HepG2 (cell line): ENCODE measurements around the gene EIF5A. TPM values are rescaled to one million over a fixed set of nuclear protein-coding genes. Genes with fewer than 3 reads are reported as not detected.

Source experiments
- CREB1 ChIP-seq, 2 experiments: fragments of 450-650 bp in 1 of 2; IDR thresholded peaks; 2 replicates each; pipeline ENCODE4 v1.6.1; 2016 to 2017; ENCODE audit warnings: control low read depth in 1 of 2, mild to moderate bottlenecking in 1 of 2, missing compliant biosample characterization in 1 of 2, missing genetic modification characterization in 1 of 2
- ELF3 ChIP-seq: IDR thresholded peaks from 2 replicates; pipeline ENCODE4 v1.6.1; 2016; ENCODE audit warnings: missing genetic modification reagents, missing compliant biosample characterization
- KDM2A ChIP-seq: sonication (generic); formaldehyde crosslinking; IDR thresholded peaks from 2 replicates; pipeline ENCODE4 v1.4.0; 2020; ENCODE audit warnings: low read depth, missing genetic modification reagents, borderline replicate concordance
- MIER3 ChIP-seq: IDR thresholded peaks from 2 replicates; pipeline ENCODE4 v1.6.1; 2016; ENCODE audit warnings: missing compliant biosample characterization, borderline replicate concordance
- MTA1 ChIP-seq: sonication (generic); formaldehyde crosslinking; IDR thresholded peaks from 2 replicates; pipeline ENCODE4 v1.4.0; 2020; ENCODE audit warnings: missing genetic modification reagents, mild to moderate bottlenecking, borderline replicate concordance
- PITX1 ChIP-seq: sonication (generic); formaldehyde crosslinking; IDR thresholded peaks from 2 replicates; pipeline ENCODE4 v1.5.1; 2020; ENCODE audit warnings: mild to moderate bottlenecking, missing genetic modification reagents
- POLR2A ChIP-seq, 2 experiments: IDR thresholded peaks; 2 replicates each; pipeline ENCODE4 v1.6.1; 2011; ENCODE audit warnings: low read depth in 2 of 2, low read length in 2 of 2, mild to moderate bottlenecking in 1 of 2, moderate library complexity in 1 of 2; ENCODE audit not compliant: insufficient read depth in 1 of 2
- RBM22 ChIP-seq: fragments of 200-400 bp; formaldehyde crosslinking; optimal IDR thresholded peaks from 2 replicates; pipeline ENCODE3; 2017; ENCODE audit warnings: mild to moderate bottlenecking, low read length, moderate library complexity
- TMF1 ChIP-seq: sonication (generic); formaldehyde crosslinking; IDR thresholded peaks from 2 replicates; pipeline ENCODE4 v1.8.1; 2022; ENCODE audit warnings: low read depth, missing genetic modification reagents
- TP53 ChIP-seq: sonication (generic); formaldehyde crosslinking; conservative IDR thresholded peaks from 2 replicates; pipeline ENCODE4 v1.4.0; 2020; ENCODE audit warnings: missing genetic modification reagents
- ZBTB7A ChIP-seq: sonication (generic); formaldehyde crosslinking; IDR thresholded peaks from 2 replicates; pipeline ENCODE4 v1.8.0; 2022; ENCODE audit warnings: mild to moderate bottlenecking, missing genetic modification reagents
- ZFP90 ChIP-seq: sonication (generic); formaldehyde crosslinking; IDR thresholded peaks from 2 replicates; pipeline ENCODE4 v1.8.0; 2022; ENCODE audit warnings: missing genetic modification reagents, mild to moderate bottlenecking, inconsistent platforms, borderline replicate concordance
- ZKSCAN1 ChIP-seq: fragments of 150-350 bp; IDR thresholded peaks from 2 replicates; pipeline ENCODE4 v1.6.1; 2014; ENCODE audit warnings: low read length
- ZNF143 ChIP-seq: sonication (generic); formaldehyde crosslinking; IDR thresholded peaks from 2 replicates; pipeline ENCODE4 v1.4.0; 2020; ENCODE audit warnings: missing genetic modification reagents
- ZNF331 ChIP-seq: sonication (generic); formaldehyde crosslinking; IDR thresholded peaks from 2 replicates; pipeline ENCODE4 v1.4.0; 2020; ENCODE audit warnings: missing genetic modification reagents
- ZNF605 ChIP-seq: sonication (generic); formaldehyde crosslinking; IDR thresholded peaks from 2 replicates; pipeline ENCODE4 v1.8.0; 2022; ENCODE audit warnings: mild to moderate bottlenecking, missing genetic modification reagents
- ZSCAN31 ChIP-seq: sonication (generic); formaldehyde crosslinking; IDR thresholded peaks from 2 replicates; pipeline ENCODE4 v1.5.0; 2020; ENCODE audit warnings: low read depth, mild to moderate bottlenecking, missing genetic modification reagents
- polyA plus RNA-seq, 8 experiments: library from polyadenylated mRNA; depleted of rRNA in 3 of 8; stranded (reverse) in 7 of 8; unstranded in 1 of 8; fragments of >200 nt; fragmentation: Illumina TruSeq in 4 of 8; extraction: Trizol in 4 of 8; gene quantifications; 2 replicates each; pipeline versions ENCODE4 v1.2.1 to v1.2.3, GENCODE V29; 2011 to 2016; ENCODE audit warnings: low read depth in 4 of 8, missing spikeins in 1 of 8, mixed read lengths in 1 of 8; ENCODE audit not compliant: insufficient read depth in 1 of 8
- total RNA-seq, 5 experiments: library from RNA; depleted of rRNA; stranded (reverse); fragments of >200 nt; fragmentation: Illumina TruSeq; extraction: Trizol; gene quantifications; 2 replicates each; pipeline ENCODE4 v1.2.3, GENCODE V29; 2016; ENCODE audit warnings: low read depth in 1 of 5
- TF ChIP-seq, protein P1 (sequence below): sonication (generic); formaldehyde crosslinking; IDR thresholded peaks from 2 replicates; pipeline ENCODE4 v1.8.1; 2022; ENCODE audit warnings: mild to moderate bottlenecking, missing genetic modification reagents
- TF ChIP-seq, protein P2 (sequence below): sonication (generic); formaldehyde crosslinking; IDR thresholded peaks from 2 replicates; pipeline ENCODE4 v1.4.0; 2020; ENCODE audit warnings: missing genetic modification reagents
- TF ChIP-seq, protein P3 (sequence below): sonication (generic); formaldehyde crosslinking; IDR thresholded peaks from 2 replicates; pipeline ENCODE4 v1.4.0; 2020; ENCODE audit warnings: mild to moderate bottlenecking, missing genetic modification reagents
- TF ChIP-seq, protein P4 (sequence below): sonication (generic); formaldehyde crosslinking; IDR thresholded peaks from 2 replicates; pipeline ENCODE4 v1.8.0; 2022; ENCODE audit warnings: missing genetic modification reagents, mild to moderate bottlenecking, inconsistent platforms, borderline replicate concordance
- TF ChIP-seq, protein P5 (sequence below): sonication (generic); formaldehyde crosslinking; IDR thresholded peaks from 2 replicates; pipeline ENCODE4 v1.4.0; 2020; ENCODE audit warnings: mild to moderate bottlenecking, missing genetic modification reagents

Gene EIF5A
- total and polyA plus RNA-seq, 2 of the 13 experiments (the other 11 are each of a cell fraction or from before 2014, with no cell fraction given): 319 to 337 TPM

DNA sequence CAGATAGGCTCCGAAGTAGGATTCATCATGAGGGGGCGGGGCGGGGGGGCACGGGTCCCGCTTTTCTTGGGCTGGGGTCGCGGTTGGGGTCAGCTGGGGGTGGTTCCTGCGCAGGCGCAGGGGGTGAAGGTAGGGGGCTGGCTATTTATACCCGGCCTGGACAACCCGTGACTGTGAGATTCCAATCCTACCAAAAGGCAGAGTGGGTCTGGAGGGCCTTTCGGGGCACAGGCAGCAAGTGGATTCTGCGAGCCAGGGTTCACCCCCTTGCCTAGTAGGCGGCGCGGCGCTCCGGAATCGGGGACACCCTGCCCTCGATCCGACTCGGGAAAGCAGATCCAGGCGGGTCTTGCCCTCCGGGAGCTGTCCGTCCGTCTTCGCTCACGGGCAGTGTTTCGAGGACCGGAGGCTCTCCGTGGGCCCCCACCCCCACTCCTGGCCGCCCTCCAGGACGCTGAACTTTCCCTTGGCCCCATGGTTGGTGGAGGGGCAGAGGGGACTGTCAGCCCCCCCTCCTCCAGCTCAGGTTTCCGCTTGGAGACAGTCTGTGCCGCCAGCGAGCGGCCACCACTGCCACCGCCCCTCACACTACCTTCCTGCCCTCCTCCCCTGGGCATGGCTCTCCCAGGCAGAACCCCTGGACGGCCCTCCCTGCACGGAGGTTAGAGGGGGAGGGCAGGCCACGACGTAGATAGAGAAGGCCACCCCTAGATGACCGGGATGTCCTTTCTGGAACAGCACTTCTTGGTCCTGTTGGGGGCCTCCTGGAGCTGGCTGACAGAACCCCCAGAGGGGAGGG, 25.3 kb upstream of the EIF5A start (continued):
- TF ChIP-seq, protein P1, sequence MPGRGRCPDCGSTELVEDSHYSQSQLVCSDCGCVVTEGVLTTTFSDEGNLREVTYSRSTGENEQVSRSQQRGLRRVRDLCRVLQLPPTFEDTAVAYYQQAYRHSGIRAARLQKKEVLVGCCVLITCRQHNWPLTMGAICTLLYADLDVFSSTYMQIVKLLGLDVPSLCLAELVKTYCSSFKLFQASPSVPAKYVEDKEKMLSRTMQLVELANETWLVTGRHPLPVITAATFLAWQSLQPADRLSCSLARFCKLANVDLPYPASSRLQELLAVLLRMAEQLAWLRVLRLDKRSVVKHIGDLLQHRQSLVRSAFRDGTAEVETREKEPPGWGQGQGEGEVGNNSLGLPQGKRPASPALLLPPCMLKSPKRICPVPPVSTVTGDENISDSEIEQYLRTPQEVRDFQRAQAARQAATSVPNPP (CRISPR knock-in tag): no peak
- TF ChIP-seq ZNF605 (CRISPR knock-in tag) (no peak), ELF3 (CRISPR knock-in tag) (no peak), MTA1 (CRISPR knock-in tag) (no peak), ZBTB7A (CRISPR knock-in tag) (0 out of 2 replicates have a peak, but pooled peaks have one; percentile 57), PITX1 (no peak), ZNF143 (0 out of 2 replicates have a peak, but pooled peaks have one; percentile 7), ZSCAN31 (no peak), ZNF331 (CRISPR knock-in tag) (no peak; the same call in 1 of the 2 replicates), TP53 (CRISPR knock-in tag) (no peak), CREB1 (IDR thresholded peaks at IDR 0.05) (no peak), CREB1 (CRISPR knock-in tag; IDR thresholded peaks at IDR 0.05) (no peak), ZFP90 (CRISPR knock-in tag) (0 out of 2 replicates have a peak, but pooled peaks have one; percentile 56), RBM22 (no peak), TMF1 (CRISPR knock-in tag) (no peak), KDM2A (CRISPR knock-in tag) (peak; percentile 16; the same call in 1 of the 2 replicates), POLR2A (IDR thresholded peaks at IDR 0.05; ENCODE audit: insufficient read depth in 1 of 2, low read depth in 2 of 2, low read length in 2 of 2) (0 out of 4 replicates have a peak, but pooled peaks of 1 of the 2 experiments have one; percentile 2), ZKSCAN1 (no peak), MIER3 (CRISPR knock-in tag) (no peak)
- TF ChIP-seq, protein P2, sequence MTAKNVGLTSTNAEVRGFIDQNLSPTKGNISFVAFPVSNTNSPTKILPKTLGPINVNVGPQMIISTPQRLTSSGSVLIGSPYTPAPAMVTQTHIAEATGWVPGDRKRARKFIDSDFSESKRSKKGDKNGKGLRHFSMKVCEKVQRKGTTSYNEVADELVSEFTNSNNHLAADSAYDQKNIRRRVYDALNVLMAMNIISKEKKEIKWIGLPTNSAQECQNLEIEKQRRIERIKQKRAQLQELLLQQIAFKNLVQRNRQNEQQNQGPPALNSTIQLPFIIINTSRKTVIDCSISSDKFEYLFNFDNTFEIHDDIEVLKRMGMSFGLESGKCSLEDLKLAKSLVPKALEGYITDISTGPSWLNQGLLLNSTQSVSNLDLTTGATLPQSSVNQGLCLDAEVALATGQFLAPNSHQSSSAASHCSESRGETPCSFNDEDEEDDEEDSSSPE (CRISPR knock-in tag): 0 out of 2 replicates have a peak, but pooled peaks have one; percentile 17
- TF ChIP-seq, protein P3, sequence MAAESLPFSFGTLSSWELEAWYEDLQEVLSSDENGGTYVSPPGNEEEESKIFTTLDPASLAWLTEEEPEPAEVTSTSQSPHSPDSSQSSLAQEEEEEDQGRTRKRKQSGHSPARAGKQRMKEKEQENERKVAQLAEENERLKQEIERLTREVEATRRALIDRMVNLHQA: no peak
- TF ChIP-seq, protein P4, sequence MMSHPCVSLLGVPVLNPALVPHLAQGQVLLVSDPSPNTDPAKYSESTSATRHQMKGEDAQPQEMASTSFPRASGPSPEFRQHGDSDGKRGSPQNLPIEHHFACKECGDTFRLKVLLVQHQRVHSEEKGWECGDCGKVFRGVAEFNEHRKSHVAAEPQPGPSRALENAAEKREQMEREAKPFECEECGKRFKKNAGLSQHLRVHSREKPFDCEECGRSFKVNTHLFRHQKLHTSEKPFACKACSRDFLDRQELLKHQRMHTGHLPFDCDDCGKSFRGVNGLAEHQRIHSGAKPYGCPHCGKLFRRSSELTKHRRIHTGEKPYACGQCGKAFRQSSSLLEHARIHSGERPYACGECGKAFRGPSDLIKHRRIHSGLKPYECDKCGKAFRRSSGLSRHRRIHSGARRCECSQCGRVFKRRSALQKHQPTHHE (CRISPR knock-in tag): no peak
- TF ChIP-seq, protein P5, sequence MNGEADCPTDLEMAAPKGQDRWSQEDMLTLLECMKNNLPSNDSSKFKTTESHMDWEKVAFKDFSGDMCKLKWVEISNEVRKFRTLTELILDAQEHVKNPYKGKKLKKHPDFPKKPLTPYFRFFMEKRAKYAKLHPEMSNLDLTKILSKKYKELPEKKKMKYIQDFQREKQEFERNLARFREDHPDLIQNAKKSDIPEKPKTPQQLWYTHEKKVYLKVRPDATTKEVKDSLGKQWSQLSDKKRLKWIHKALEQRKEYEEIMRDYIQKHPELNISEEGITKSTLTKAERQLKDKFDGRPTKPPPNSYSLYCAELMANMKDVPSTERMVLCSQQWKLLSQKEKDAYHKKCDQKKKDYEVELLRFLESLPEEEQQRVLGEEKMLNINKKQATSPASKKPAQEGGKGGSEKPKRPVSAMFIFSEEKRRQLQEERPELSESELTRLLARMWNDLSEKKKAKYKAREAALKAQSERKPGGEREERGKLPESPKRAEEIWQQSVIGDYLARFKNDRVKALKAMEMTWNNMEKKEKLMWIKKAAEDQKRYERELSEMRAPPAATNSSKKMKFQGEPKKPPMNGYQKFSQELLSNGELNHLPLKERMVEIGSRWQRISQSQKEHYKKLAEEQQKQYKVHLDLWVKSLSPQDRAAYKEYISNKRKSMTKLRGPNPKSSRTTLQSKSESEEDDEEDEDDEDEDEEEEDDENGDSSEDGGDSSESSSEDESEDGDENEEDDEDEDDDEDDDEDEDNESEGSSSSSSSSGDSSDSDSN (CRISPR knock-in tag): peak; percentile 31; the same call in 1 of the 2 replicates
